SK-N-SH treated with all-trans-retinoic acid at 6 μM for 48 hours (cell line): ENCODE measurements around the gene RTN1.

Experiments
- ARNTL ChIP-seq: fragments of 450-650 bp; formaldehyde crosslinking; IDR thresholded peaks from 2 replicates; pipeline ENCODE4 v1.5.0; 2020; ENCODE audit warnings: low read depth, mild to moderate bottlenecking, moderate library complexity, borderline replicate concordance
- CREB5 ChIP-seq: fragments of 250-450 bp; sonication (Bioruptor Pico); IDR thresholded peaks from 2 replicates; pipeline ENCODE4 v1.5.1; 2020; ENCODE audit warnings: low read depth, mild to moderate bottlenecking, moderate library complexity
- CSRNP3 ChIP-seq: fragments of 250-450 bp; sonication (Bioruptor Pico); IDR thresholded peaks from 2 replicates; pipeline ENCODE4 v1.5.1; 2021; ENCODE audit warnings: mild to moderate bottlenecking, moderate library complexity
- ESRRG ChIP-seq: fragments of 250-450 bp; sonication (Bioruptor Pico); IDR thresholded peaks from 2 replicates; pipeline ENCODE4 v1.6.1; 2021; ENCODE audit warnings: mild to moderate bottlenecking
- ISL1 ChIP-seq: fragments of 250-450 bp; sonication (Bioruptor Pico); IDR thresholded peaks from 2 replicates; pipeline ENCODE4 v2.1.2; 2022; ENCODE audit warnings: mild to moderate bottlenecking, moderate library complexity
- PATZ1 ChIP-seq: fragments of 250-450 bp; sonication (Bioruptor Pico); IDR thresholded peaks from 2 replicates; pipeline ENCODE4 v1.8.0; 2020; ENCODE audit warnings: mild to moderate bottlenecking, moderate library complexity, borderline replicate concordance
- PPARA ChIP-seq: fragments of 250-450 bp; sonication (Bioruptor Pico); IDR thresholded peaks from 2 replicates; pipeline ENCODE4 v1.5.0; 2020; ENCODE audit warnings: mild to moderate bottlenecking, borderline replicate concordance
- SNAI2 ChIP-seq: fragments of 250-450 bp; sonication (Bioruptor Pico); IDR thresholded peaks from 2 replicates; pipeline ENCODE4 v1.5.0; 2020; ENCODE audit warnings: mild to moderate bottlenecking, moderate library complexity
- TCF4 ChIP-seq: fragments of 250-450 bp; sonication (Bioruptor Pico); IDR thresholded peaks from 2 replicates; pipeline ENCODE4 v1.8.0; 2021; ENCODE audit warnings: mild to moderate bottlenecking, moderate library complexity, borderline replicate concordance
- ZC3H10 ChIP-seq: fragments of 250-450 bp; sonication (Bioruptor Pico); IDR thresholded peaks from 2 replicates; pipeline ENCODE4 v1.5.1; 2021; ENCODE audit warnings: mild to moderate bottlenecking, moderate library complexity
- ZFP3 ChIP-seq: fragments of 250-450 bp; sonication (Bioruptor Pico); IDR thresholded peaks from 2 replicates; pipeline ENCODE4 v1.5.0; 2020; ENCODE audit warnings: mild to moderate bottlenecking, moderate library complexity
- ZFP30 ChIP-seq: fragments of 450-650 bp; formaldehyde crosslinking; IDR thresholded peaks from 2 replicates; pipeline ENCODE4 v1.5.0; 2022; ENCODE audit warnings: mild to moderate bottlenecking, moderate library complexity
- ZNF565 ChIP-seq: fragments of 450-650 bp; formaldehyde crosslinking; conservative IDR thresholded peaks from 2 replicates; pipeline ENCODE4 v1.5.0; 2020; ENCODE audit warnings: low read depth, mild to moderate bottlenecking, moderate library complexity

GRCh38 chr14:59850458-59850857, 20.1 kb downstream of the RTN1 start:
- TF ChIP-seq PPARA (no peak), ZC3H10 (CRISPR knock-in tag) (no peak), ZFP3 (no peak), ARNTL (CRISPR knock-in tag) (no peak), ESRRG (CRISPR knock-in tag) (no peak), SNAI2 (CRISPR knock-in tag) (no peak), ZNF565 (no peak), CSRNP3 (CRISPR knock-in tag) (no peak), ZFP30 (no peak), PATZ1 (CRISPR knock-in tag) (no peak), TCF4 (no peak), CREB5 (CRISPR knock-in tag) (no peak), ISL1 (CRISPR knock-in tag) (no peak)
